ENCODE measurements around the gene CRTC1.

DNA sequence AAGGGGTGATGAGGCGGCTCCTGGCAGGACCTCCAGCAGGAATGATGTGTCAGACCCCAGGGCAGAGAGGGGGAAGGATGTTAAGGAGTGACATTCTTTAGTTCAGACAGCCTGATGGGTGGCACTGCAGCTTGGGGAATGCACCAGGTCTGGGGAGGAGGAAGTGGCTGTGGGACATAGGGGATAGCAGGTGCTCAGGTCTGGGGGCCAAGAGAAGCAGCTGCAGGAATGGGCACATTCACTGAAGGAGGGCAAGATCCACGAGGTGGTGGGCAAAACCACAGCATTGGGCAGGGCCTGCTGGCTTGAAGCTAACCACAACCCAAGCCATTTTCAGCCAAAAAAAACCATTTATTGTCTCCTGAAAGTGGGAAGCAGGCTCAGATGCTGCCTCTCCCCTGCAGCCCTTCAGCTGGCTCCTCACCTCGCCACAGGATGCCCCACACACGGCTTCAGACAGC lies 81.1 kb downstream of the CRTC1 start:
- TF ChIP-seq FOS (IDR thresholded peaks at IDR 0.05; ENCODE audit: extremely low read depth, insufficient read length) (no peak), PRMT5 (CRISPR knock-in tag; IDR thresholded peaks at IDR 0.05) (no peak), CEBPB (tag; IDR thresholded peaks at IDR 0.05) (no peak), TAF15 (IDR thresholded peaks at IDR 0.05; ENCODE audit: low read depth, low read length) (no peak), FOXJ3 (CRISPR knock-in tag; IDR thresholded peaks at IDR 0.05) (no peak), TBL1XR1 (IDR thresholded peaks at IDR 0.05; ENCODE audit: low read length in 2 of 2) (no peak), RAD21 (CRISPR knock-in tag; conservative IDR thresholded peaks at IDR 0.05 in 1 of 2, IDR thresholded peaks at IDR 0.05 in 1 of 2) (no peak)

Data from K562 (cell line).